LoVo (cell line): Measurements from ENCODE around the gene MOB3A.

Experiments used
- DNase-seq: peaks from one replicate; pipeline ENCODE4 v3.0.0-alpha.2; 2016; ENCODE audit warnings: low spot score

MOB3A gene

GRCh38 chr19:2058570-2059421 is 37.3 kb downstream of the MOB3A start:
- DNase-seq, result no peak

DNA sequence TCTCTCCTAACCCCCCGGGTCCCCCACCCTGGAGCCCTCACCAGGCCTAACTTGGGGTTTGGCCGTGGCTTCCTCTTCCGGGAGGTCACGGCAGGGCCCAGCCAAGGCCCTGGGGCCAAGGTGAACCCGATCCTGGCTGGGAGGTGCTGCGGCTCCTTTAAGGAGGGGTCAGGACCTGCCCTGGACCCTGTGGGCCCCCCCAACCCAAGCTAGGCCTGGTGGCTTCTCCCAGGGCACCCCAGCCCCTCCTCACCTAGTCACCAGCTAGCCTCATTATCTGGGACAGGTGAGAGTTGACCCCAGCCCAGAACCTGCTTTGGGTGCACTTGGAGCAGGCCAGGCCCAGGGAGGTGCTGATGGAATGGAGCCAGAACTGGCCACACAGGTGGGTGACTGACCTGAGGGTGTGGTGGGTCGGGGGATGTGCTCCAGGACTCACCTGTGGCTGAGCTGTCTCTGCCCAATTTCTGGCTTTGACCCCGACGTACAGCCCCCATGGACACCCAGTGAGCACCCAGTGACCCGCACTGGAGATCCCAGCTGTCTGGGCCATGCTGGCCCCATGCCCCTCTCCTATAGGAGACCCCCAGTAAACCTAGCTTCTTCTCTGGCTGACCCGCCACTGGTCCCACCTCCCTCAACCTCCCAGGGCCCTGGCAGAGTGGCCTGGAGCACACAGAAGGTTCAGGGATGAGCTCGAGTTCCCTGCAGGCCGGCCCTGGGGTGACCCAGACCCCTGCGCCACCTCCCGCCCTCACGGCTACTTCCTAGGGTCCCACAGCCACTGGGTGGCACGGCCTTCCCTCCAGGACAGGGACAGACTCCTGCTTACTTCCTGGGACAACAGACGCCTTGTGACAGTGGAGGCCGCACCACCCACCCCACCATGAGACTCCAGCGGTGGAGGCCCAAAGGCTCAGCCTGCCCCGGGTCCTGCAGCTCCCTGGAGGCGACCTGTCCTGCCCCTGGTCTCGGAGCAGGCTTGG is 38.3 kb downstream of the MOB3A start:
- no peak for DNase-seq

- no peak for DNase-seq
Observed at GRCh38 chr19:2056837-2057192, 39.3 kb downstream of the MOB3A start.

DNA sequence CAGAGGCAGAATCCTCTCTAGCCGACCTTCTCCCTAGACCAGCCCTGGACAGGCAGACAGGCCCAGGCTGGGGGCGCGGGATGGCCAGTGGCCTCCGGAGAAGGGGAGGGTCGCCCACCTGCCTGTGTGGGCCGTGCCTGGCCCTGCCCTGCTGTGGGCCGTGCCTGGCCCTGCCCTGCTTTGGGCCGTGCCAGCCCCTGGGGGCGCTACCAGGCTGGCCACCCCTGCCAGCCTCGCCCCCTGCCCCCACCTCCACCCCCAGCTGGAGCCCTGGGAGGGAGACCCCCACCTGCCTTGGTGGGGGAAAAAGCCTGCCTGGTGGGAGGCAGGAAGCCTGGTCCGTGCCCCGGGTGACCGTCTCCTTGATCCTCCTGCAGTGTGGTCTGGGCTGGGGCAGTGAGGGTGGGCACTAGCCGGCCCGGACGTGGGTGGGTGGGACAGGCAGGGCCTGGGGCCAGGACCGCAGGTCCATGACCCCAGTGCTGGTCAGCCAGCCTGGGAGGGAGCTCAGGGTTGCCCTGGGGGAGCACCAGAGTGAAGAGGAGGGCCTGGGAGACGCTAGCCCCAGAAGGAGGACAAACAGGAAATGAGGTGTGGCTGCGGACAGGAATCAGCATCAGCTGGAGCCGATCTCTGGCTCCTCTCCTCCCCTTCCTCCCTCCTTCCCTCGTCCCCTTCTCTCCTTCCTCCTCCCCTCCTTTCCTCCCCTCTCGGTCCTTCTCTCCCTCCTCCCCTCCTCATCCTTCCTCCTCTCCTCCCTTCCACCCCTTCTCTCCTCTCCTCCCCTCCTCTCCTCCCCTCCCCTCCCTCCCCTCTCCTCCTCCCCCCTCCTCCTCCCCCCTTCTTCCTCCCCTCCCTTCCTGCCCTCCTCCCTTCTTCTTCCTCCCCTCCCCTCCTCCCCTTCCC is 39.9 kb downstream of the MOB3A start:
- DNase-seq, result no peak

- DNase-seq, result no peak
Observed at GRCh38 chr19:2054763-2055162, 41.4 kb downstream of the MOB3A start.

DNA sequence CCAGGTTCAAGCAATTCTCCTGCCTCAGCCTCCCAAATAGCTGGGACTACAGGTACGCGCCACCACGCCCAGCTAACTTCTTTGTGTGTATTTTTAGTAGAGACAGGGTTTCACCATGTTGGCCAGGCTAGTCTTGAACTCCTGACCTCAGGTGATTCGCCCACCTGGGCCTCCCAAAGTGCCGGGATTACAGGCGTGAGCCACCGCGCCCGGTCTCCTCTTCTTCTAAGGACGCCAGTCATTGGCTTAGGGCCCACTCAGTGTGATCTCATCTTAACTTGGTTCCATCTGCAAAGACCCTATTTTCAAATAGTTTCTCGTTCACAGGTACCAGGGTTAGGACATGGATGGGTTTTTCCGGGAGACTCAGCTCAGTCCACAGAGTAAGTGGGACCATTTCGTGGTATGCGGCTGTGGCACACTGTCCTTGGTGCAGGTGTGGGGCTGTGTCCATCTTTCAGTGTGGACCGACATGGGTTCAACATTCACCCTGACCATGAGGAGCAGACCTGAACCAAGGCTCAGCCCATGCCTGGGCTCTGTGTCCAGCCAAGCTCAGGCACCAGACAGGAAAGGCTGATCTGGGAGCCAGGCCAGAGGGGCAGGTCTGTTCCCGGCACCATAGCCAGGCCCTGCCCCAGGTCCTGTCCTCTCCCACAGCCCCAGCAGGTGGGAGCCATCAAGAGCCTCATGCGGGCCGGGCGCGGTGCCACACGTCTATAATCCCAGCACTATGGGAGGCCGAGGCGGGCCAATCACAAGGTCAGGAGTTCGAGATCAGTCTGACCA is 42.3 kb downstream of the MOB3A start:
- DNase-seq, result no peak

GRCh38 chr19:2051773-2052704 is 44.1 kb downstream of the MOB3A start:
- DNase-seq, result no peak

DNA sequence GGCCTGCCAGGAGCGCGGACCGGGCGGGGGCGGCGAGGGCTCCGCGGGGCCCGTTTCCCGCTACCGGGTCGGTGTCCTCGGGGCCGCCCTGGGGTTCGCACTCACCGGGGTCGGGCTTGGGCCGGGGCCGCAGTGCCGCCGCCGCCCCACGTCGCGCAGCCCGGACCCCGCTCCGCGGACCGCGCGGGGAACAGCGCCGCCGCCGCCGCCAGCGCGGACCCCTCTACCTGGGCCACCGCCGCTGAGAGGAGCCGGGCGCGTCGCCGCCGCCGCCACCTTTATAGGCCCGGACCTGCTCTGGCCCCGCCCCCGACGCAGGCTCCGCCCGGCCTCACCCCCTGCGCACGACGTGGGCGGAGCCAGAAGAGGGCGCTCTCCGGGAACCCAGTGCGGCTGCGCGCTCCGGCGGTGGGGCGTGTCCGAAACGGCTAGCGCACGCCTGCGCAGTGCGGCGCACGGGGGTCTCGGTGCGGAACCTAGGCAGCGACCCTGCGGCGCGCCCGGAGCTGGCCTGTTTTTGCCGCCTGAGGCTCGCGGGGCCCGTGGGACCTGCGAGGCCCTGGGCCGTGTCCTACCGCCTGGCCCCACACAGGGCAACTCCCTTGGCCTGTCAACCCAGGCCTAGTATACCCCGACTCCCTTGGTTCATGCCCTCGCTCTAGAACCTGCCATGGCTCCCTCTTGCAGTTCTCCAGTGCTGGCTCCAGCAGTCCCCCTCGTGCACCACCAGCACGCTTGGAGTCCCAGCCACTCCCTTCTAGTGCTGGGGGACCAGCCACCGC is 44.9 kb downstream of the MOB3A start, which contains the start of gene MKNK2:
Gene MKNK2 (minus strand): TSS at position 254 of the 782 bp plus-strand sequence. CDS start 393 bp downstream, outside the sequence.
- DNase-seq, result peak; percentile 94

DNA sequence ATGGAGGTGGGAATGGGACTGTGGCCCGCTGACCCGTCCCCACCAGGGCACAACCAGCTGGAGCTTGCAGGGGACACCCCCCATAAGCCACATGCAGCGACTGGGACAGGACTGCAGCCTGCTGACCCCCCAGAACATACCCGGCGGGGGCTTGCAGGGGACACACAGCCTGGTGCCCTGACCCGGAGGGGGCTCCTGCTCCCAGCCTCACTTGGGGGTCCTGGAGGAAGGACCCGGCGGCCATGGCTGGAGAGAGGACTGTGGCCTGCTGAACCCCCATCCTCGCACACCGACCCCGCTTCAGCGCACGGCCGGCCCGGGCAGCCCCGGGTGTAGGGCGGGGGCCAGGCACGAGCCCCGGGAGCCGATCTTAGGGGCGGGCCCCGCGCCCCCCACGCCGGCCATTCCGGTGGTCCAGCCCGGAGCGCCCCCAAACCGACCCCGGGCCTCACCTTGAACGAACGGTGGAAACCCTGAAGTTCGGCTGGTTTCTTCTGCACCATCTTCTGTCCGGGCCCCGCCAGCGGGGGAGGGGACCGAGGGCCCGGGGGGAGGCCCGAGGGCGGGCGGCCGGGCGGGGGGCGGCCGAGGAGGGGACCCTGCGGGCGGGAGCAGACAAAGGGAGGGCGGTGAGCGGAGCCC is 45.7 kb downstream of the MOB3A start:
- no peak for DNase-seq

DNA sequence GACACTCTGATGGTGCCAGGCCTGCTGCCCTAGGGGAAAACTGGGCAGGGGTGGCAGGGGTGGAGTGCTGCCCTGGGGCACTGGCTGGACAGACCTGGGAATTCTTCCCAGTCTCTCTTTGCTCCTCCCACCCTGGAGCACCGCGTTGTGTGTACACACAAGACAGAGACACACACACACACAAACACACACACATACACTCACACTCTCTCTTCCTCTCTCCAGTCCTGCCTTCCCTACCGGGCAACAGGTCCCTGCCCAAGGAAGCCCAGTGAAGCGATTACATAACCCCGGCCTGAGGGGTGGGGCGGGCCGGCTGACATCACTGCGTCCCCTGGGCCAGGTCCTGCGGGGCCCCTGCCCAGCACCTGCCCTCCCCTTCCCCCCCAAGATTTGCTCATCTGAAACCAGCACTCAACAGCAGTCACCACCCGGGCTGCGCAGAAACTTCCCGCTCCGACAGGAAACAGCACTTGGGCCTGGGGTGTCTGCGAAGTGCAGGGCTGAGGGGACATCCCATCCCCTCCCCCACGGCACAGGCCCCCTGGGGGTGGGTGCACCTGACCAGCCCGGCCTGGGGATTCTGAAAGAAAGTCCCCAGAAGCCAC is 46.3 kb downstream of the MOB3A start:
- DNase-seq, result peak; percentile 45

- no peak for DNase-seq
Observed at GRCh38 chr19:2048959-2049740, 47.0 kb downstream of the MOB3A start.

DNA sequence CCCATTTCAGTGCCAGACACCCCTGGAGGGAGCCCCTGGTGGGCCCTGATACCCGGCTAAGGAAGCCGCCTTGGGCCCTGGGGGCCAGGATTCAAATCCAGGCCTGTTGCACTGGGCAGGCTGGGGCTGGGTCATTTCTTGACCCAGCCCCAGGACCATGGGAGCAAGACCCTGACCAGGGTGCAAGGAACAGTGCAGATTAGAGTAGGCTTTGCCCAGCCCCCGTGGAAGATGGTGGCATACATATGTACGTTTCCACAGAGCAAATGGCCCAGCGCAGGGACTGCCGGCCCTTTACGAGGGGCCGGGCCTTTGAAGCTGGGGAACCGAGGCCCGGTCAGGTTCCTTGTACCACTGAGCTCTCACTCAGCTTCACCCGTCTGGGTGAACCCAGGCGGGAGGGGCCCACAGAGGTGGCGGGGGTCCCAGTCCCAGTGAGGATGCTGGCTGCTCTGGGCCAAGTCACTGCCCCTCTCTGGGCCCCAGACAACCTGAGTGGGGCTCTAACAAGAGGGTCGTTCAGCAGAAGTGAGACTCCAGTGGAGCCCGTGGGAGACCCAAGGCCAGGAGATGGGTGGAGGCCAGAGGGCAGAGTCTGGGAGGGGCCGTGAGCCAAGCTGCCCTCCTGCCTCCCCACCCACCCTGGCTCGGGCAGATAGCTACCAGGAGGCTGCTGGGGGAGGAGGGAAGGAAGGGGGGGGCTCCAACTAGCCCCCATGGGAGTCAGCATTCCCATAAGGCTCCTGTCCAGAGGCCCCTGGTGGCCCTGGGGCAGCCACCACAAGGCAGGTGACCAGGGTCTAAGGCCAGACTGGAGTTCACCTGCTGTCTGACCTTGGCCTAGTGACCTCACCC is 47.8 kb downstream of the MOB3A start:
- DNase-seq, result no peak

- peak; percentile 58 for DNase-seq
Observed at GRCh38 chr19:2047449-2048103, 48.5 kb downstream of the MOB3A start.

DNA sequence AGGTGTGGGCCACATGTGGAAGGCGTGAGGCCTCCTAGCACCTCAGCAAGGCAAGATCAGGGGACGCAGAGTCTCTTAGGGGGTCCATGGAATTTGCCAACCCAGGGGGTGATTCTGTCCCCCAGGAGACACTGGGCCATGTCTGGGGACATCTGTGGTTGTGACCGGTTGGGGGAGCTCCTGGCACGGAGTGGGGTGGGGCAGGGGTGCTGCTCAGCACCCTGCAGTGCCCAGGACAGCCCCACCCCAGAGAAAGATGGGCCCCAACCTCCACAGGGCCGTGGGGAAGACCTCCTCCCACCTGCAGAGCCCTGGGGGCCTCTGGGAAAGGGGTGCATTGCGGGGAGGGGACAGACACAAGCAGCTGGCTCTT is 49.1 kb downstream of the MOB3A start:
- DNase-seq, result no peak

- no peak for DNase-seq
Observed at GRCh38 chr19:2046046-2046907, 49.8 kb downstream of the MOB3A start.
